Adrenal gland (tissue), 12 donors: Measurements from ENCODE around the gene NEDD8. TPM values are rescaled to one million over a fixed set of nuclear protein-coding genes. Genes with fewer than 3 reads are reported as not detected.

ENCODE experiments used
- DNase-seq, 7 donors: peaks; one replicate each; pipeline ENCODE4 v3.0.0-alpha.2; 2019 to 2020
- H3K27ac ChIP-seq, 5 donors: fragments of 200-600 bp; sonication (generic) in 4 of 5; 1 replicate in 3 of 5; 2 replicates in 2 of 5; pipeline versions ENCODE4 v1.5.1 to v1.8.0; 2016 to 2020; ENCODE audit warnings: mild to moderate bottlenecking in 1 of 5
- H3K27me3 ChIP-seq: fragments of 200-600 bp; 2 replicates; pipeline ENCODE4 v1.8.0; 2021
- H3K36me3 ChIP-seq, 2 donors: fragments of 200-600 bp; replicated peaks in 1 of 2; 1 replicate in 1 of 2; 2 replicates in 1 of 2; pipeline versions ENCODE4 v1.5.1 to v1.8.0; 2018 to 2022
- H3K4me1 ChIP-seq, 2 donors: fragments of 200-600 bp; replicated peaks in 1 of 2; 1 replicate in 1 of 2; 2 replicates in 1 of 2; pipeline versions ENCODE4 v1.5.1 to v1.8.0; 2018 to 2021
- H3K4me3 ChIP-seq, 4 donors: fragments of 200-600 bp; sonication (generic) in 3 of 4; one replicate each; pipeline ENCODE4 v1.5.1; 2016 to 2018
- H3K9me3 ChIP-seq, 3 donors: fragments of 200-600 bp; sonication (generic) in 1 of 3; replicated peaks in 1 of 3; 1 replicate in 2 of 3; 2 replicates in 1 of 3; pipeline versions ENCODE4 v1.5.1 to v1.8.0; 2016 to 2021
- POLR2A ChIP-seq, 2 donors: fragments of 450-650 bp; IDR thresholded peaks; one replicate each; pipeline ENCODE4 v1.6.1; 2017; ENCODE audit warnings: antibody characterized with exemption in 2 of 2, mild to moderate bottlenecking in 2 of 2, moderate library complexity in 1 of 2
- WGBS, 4 donors: extraction: QIAGEN DNeasy Blood & Tissue Kit in 2 of 4; methylation state at CpG; one replicate each; pipeline versions ENCODE4 v1.1.5 to v1.1.7; 2013 to 2017; 5-methylcytosine and 5-hydroxymethylcytosine counted together
- intact Hi-C, 2 donors: fragments of 100-400 bp; cut with DNase I; formaldehyde crosslinking; loops; one replicate each; pipeline versions ENCODE4 v1.14.1 to v1.15.0; 2022 to 2023
- polyA plus RNA-seq, 3 donors: library from polyadenylated mRNA; stranded (reverse); fragments of 200-250 nt in 2 of 3; fragments of 350-450 nt in 1 of 3; fragmentation: Illumina TruSeq in 1 of 3; extraction: RNeasy Lipid Tissue Mini Kit (QIAGEN cat#74804) in 1 of 3; gene quantifications; one replicate each; pipeline ENCODE4 v1.2.3, GENCODE V29; 2013 to 2014
- total RNA-seq, 9 donors: library from RNA; depleted of rRNA in 4 of 9; stranded (reverse); fragments of >200 nt in 4 of 9; fragments of 120-200 nt in 1 of 9; fragmentation: NEBNext Ultra II Directional in 1 of 9; extraction: Animal tissue kit (Norgen Biotek cat#: 25700) in 1 of 9; gene quantifications; one replicate each; pipeline versions ENCODE4 v1.1.0 to v1.2.4, GENCODE V29; 2013 to 2023
- TF ChIP-seq, protein P1 (sequence below), 6 experiments: fragments of 450-650 bp in 4 of 6; fragments of 200-600 bp in 2 of 6; sonication (generic) in 1 of 6; IDR thresholded peaks; 1 replicate in 5 of 6; 2 replicates in 1 of 6; pipeline versions ENCODE4 v1.5.1 to v1.8.0; 2016 to 2021; ENCODE audit warnings: antibody characterized with exemption in 6 of 6, mild to moderate bottlenecking in 2 of 6, moderate library complexity in 1 of 6
- donor health status: healthy with polysubstance abuse.
- donor health status: Bipolar disorder and iron deficiency.
- donor health status: DM: yes; HTN: yes; CAD: no.
- donor health status: DM: no; HTN: no; CAD: no.
- donor health status: DM: no; HTN: no; CAD: no.
- donor health status: DM: yes; HTN: yes; CAD: no.

Gene NEDD8
- total and polyA plus RNA-seq, 12 donors: 136 to 454 (median 216) TPM

DNA sequence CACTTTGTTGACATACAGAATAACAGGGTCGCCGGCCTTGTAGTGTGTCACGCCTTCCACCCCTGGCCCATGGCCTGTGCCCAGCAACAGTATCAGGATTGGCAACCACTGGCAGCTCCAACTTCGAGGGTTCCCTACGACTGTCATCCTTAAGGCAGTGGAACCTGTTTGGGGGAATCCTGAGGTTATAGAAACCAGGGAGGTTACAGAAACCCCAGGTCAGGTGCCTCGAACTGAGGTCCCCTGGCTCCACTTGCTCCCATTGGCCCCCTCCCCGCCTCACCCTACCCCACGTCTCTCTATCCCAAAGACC is 37.3 kb downstream of the NEDD8 start:
- H3K4me1 ChIP-seq: peaks cover 16 to 30% of the 10 kb centered on the region in 2 donors
- TF ChIP-seq, protein P1, sequence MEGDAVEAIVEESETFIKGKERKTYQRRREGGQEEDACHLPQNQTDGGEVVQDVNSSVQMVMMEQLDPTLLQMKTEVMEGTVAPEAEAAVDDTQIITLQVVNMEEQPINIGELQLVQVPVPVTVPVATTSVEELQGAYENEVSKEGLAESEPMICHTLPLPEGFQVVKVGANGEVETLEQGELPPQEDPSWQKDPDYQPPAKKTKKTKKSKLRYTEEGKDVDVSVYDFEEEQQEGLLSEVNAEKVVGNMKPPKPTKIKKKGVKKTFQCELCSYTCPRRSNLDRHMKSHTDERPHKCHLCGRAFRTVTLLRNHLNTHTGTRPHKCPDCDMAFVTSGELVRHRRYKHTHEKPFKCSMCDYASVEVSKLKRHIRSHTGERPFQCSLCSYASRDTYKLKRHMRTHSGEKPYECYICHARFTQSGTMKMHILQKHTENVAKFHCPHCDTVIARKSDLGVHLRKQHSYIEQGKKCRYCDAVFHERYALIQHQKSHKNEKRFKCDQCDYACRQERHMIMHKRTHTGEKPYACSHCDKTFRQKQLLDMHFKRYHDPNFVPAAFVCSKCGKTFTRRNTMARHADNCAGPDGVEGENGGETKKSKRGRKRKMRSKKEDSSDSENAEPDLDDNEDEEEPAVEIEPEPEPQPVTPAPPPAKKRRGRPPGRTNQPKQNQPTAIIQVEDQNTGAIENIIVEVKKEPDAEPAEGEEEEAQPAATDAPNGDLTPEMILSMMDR (IDR thresholded peaks at IDR 0.05): no peak
- no peak for TF ChIP-seq POLR2A (IDR thresholded peaks at IDR 0.05)
- no peaks in the 10 kb centered on the region for H3K9me3 ChIP-seq
- intact Hi-C loops: no loop called here
- no peak for DNase-seq
- no peaks in the 10 kb centered on the region for H3K27me3 ChIP-seq
- H3K36me3 ChIP-seq: peaks cover 0 to 27% of the 10 kb centered on the region in 2 donors
- peak overlapping the region; percentile 81 to 97 (median 84) for H3K4me3 ChIP-seq
- peak overlapping the region; percentile 80 to 99 (median 96) for H3K27ac ChIP-seq
- WGBS, 4 donors: 45 to 52% (median 48%) methylated on average over 3 to 8 of the region's 8 CpGs

DNA sequence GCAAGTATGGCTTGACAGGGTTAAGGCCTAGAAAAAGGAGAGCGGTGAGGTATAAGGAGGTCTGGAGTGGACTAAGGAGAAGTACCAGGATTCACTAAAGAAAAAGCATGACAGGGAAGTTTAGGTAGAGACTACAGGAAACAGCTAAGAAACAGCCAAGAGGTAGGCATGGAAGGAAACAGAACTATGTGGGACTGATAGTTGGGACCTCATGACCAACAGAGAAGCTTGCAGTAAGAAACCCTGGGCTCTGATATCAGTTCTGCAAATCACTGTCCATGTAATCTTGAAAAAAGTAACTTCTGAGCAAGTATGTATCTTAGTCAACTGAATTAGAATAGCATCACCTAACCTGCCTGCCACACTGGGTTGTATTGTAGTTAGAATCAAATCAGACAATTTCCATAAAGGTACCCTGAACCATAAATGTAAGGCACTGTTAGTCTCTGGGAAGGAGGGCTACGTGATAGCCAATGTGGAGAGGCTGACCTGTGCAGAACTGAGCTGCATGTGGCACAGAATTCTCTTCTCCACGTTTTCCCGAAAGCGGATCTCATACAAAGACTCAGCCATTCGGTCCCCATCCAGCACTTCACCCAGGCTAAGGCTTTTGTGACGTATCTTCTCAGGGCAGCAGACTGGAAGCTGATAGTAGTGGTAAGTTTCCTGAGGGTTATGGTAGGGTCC is 37.8 kb downstream of the NEDD8 start:
- Histone ChIP-seq H3K9me3 (no peaks in the 10 kb centered on the region), H3K4me1 (peaks cover 16 to 31% of the 10 kb centered on the region in 2 donors), H3K27ac (peak overlapping the region; percentile 80 to 99 (median 96)), H3K4me3 (peak overlapping the region in 1 of 4 donors; percentile 81), H3K36me3 (peaks cover 0 to 31% of the 10 kb centered on the region in 2 donors), H3K27me3 (no peaks in the 10 kb centered on the region)
- 78 to 82% (median 80%) methylated on average over 5 to 7 of the region's 7 CpGs for WGBS, 4 donors
- no peak for DNase-seq
- intact Hi-C loops: no loop called here
- TF ChIP-seq, protein P1 (IDR thresholded peaks at IDR 0.05): no peak
- no peak for TF ChIP-seq POLR2A (IDR thresholded peaks at IDR 0.05)

DNA sequence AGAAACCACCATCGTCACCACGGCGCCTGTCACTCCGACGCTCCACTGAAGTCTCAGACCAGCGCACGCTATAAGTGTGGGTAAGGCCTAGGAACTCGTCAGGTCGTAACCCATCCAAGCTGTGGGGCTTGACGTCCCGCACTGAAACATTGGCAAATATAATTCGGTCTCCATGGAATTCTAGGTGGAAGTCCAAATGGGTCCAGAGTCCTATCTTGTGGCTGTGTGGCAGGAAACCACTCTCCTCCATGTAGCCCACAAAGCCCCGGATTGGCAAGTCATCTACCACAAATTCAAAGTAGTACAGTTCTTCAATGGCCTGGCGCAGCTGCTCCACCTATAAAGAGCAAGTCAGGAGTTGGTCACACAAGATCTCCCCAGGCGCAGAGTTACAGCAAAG is 39.2 kb downstream of the NEDD8 start:
- no peak overlapping the region for H3K27ac ChIP-seq
- H3K4me1 ChIP-seq: peaks cover 21 to 33% of the 10 kb centered on the region in 2 donors
- H3K36me3 ChIP-seq: peaks cover 0 to 31% of the 10 kb centered on the region in 2 donors
- 91 to 96% (median 95%) methylated on average over 13 to 15 of the region's 15 CpGs for WGBS, 4 donors
- no peaks in the 10 kb centered on the region for H3K9me3 ChIP-seq
- no peak for DNase-seq
- no peak overlapping the region for H3K4me3 ChIP-seq
- intact Hi-C loops: no loop called here
- H3K27me3 ChIP-seq: no peaks in the 10 kb centered on the region
- TF ChIP-seq, protein P1 (IDR thresholded peaks at IDR 0.05): no peak
- TF ChIP-seq POLR2A (IDR thresholded peaks at IDR 0.05): no peak

DNA sequence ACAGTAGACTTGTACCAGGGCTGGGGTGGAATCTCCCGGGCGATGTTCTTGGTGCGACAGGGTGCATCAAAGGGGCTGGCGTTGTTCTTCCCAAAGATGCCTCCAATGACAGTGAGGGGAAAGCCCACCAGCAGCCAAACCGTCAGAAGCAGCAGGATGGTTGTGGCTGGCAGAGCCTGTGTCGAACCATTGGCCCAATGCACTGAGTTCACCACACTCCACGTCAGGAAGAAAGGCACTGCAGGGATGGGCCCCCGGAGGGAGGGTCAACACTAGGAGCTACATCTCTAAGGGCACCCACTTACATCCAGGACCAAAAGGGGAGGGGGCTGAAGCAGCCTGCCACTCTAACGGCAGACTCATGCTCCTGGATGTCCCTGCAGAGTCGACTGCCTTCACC is 41.8 kb downstream of the NEDD8 start:
- Histone ChIP-seq H3K4me1 (peaks cover 17 to 26% of the 10 kb centered on the region in 2 donors), H3K4me3 (no peak overlapping the region), H3K9me3 (no peaks in the 10 kb centered on the region), H3K36me3 (peaks cover 0 to 43% of the 10 kb centered on the region in 2 donors), H3K27me3 (no peaks in the 10 kb centered on the region), H3K27ac (no peak overlapping the region)
- TF ChIP-seq, protein P1 (IDR thresholded peaks at IDR 0.05): no peak
- TF ChIP-seq POLR2A (IDR thresholded peaks at IDR 0.05): no peak
- 90 to 91% (median 91%) methylated on average over 10 of the region's 10 CpGs for WGBS, 4 donors
- DNase-seq: no peak
- intact Hi-C loops: no loop called here
